Renal cortical epithelial cell (primary cell): ENCODE data around the gene PTCHD1. TPM values are rescaled to one million over a fixed set of nuclear protein-coding genes. Genes with fewer than 3 reads are reported as not detected.

Experiments
- DNase-seq: peaks from one replicate; pipeline ENCODE4 v3.0.0-alpha.2; 2011; ENCODE audit warnings: low read depth
- total RNA-seq: library from RNA; depleted of rRNA; stranded (reverse); fragments of >200 nt; gene quantifications from 2 replicates; pipeline ENCODE4 v1.2.3, GENCODE V29; 2014

Gene PTCHD1
- total RNA-seq, 1 donor from 2014 or later: not detected

GRCh38 chrX:23356189-23356588, 21.5 kb downstream of the PTCHD1 start:
- no peak for DNase-seq

- DNase-seq: no peak
Measured at GRCh38 chrX:23364416-23364815, 29.8 kb downstream of the PTCHD1 start.

GRCh38 chrX:23365541-23365940, 30.9 kb downstream of the PTCHD1 start:
- no peak for DNase-seq

GRCh38 chrX:23366914-23367313, 32.3 kb downstream of the PTCHD1 start:
- no peak for DNase-seq

- no peak for DNase-seq
Measured at GRCh38 chrX:23369027-23369426, 34.4 kb downstream of the PTCHD1 start.

- DNase-seq: no peak
Measured at GRCh38 chrX:23372220-23372902, 37.7 kb downstream of the PTCHD1 start.

- peak; percentile 87 for DNase-seq
Measured at GRCh38 chrX:23373129-23373804, 38.6 kb downstream of the PTCHD1 start.

GRCh38 chrX:23374291-23374690, 39.6 kb downstream of the PTCHD1 start:
- no peak for DNase-seq

- DNase-seq: no peak
Measured at GRCh38 chrX:23376581-23376980, 41.9 kb downstream of the PTCHD1 start.

GRCh38 chrX:23380581-23380980, 45.9 kb downstream of the PTCHD1 start:
- DNase-seq: peak; percentile 31

GRCh38 chrX:23381099-23382087, 46.7 kb downstream of the PTCHD1 start:
- DNase-seq: no peak

GRCh38 chrX:23382572-23382971, 47.9 kb downstream of the PTCHD1 start:
- DNase-seq: no peak

- no peak for DNase-seq
Measured at GRCh38 chrX:23383411-23383810, 48.8 kb downstream of the PTCHD1 start.

GRCh38 chrX:23385242-23385641, 50.6 kb downstream of the PTCHD1 start:
- DNase-seq: no peak

GRCh38 chrX:23386260-23386659, 51.6 kb downstream of the PTCHD1 start:
- no peak for DNase-seq

GRCh38 chrX:23386726-23387125, 52.1 kb downstream of the PTCHD1 start:
- no peak for DNase-seq

GRCh38 chrX:23387550-23388184, 53.0 kb downstream of the PTCHD1 start:
- DNase-seq: no peak

GRCh38 chrX:23389196-23389792, 54.6 kb downstream of the PTCHD1 start:
- DNase-seq: no peak

GRCh38 chrX:23390979-23391378, 56.3 kb downstream of the PTCHD1 start:
- DNase-seq: no peak

- DNase-seq: no peak
Measured at GRCh38 chrX:23392195-23392594, 57.5 kb downstream of the PTCHD1 start.

GRCh38 chrX:23394421-23394820, 59.8 kb downstream of the PTCHD1 start:
- peak; percentile 52 for DNase-seq
